ENCODE data around the gene SIX5.
A peak's percentile ranks its signal among the peaks of the same experiment; 100 is the strongest.

Gene SIX5

GRCh38 chr19:45792470-45793177 lies 23.6 kb upstream of the SIX5 start, which contains the start of gene DMWD:
TSS of gene DMWD (minus strand) at chr19:45792845. CDS start at chr19:45792756, 89 bp downstream.
- DNase-seq, result peak; percentile 97 to 98

GRCh38 chr19:45791744-45792469 lies 22.9 kb upstream of the SIX5 start:
- no peak for DNase-seq

- peak; percentile 90 to 91 for DNase-seq
Observed at GRCh38 chr19:45790942-45791341, 21.9 kb upstream of the SIX5 start.

GRCh38 chr19:45789035-45789786 lies 20.2 kb upstream of the SIX5 start:
- DNase-seq, result no peak

GRCh38 chr19:45786533-45786894 lies 17.5 kb upstream of the SIX5 start:
- DNase-seq, result no peak

GRCh38 chr19:45785781-45786532 lies 16.9 kb upstream of the SIX5 start:
- DNase-seq, result no peak

- DNase-seq, result no peak
Observed at GRCh38 chr19:45785097-45785496, 16.0 kb upstream of the SIX5 start.

GRCh38 chr19:45784096-45784495 lies 15.0 kb upstream of the SIX5 start:
- DNase-seq, result no peak

- no peak for DNase-seq
Observed at GRCh38 chr19:45782820-45783785, 14.1 kb upstream of the SIX5 start.

GRCh38 chr19:45782162-45782691 lies 13.2 kb upstream of the SIX5 start, which contains the start of gene DMPK:
TSS of gene DMPK (minus strand) at chr19:45782490. CDS start at chr19:45782352, 138 bp downstream.
- no peak for DNase-seq

- peak in 1 of 2 donors; percentile 24 for DNase-seq
Observed at GRCh38 chr19:45781214-45782161, 12.4 kb upstream of the SIX5 start.

GRCh38 chr19:45780448-45781213 lies 11.6 kb upstream of the SIX5 start:
- DNase-seq, result peak; percentile 48 to 54

GRCh38 chr19:45780146-45780447 lies 11.0 kb upstream of the SIX5 start:
- DNase-seq, result no peak

- DNase-seq, result peak; percentile 54
Observed at GRCh38 chr19:45779231-45780145, 10.4 kb upstream of the SIX5 start.

GRCh38 chr19:45778010-45778661 lies 9.1 kb upstream of the SIX5 start:
- no peak for DNase-seq

GRCh38 chr19:45777395-45777961 lies 8.4 kb upstream of the SIX5 start:
- DNase-seq, result no peak

- no peak for DNase-seq
Observed at GRCh38 chr19:45774765-45775164, 5.7 kb upstream of the SIX5 start.
